MCF 10A (cell line): ENCODE results near the gene PID1. TPM values are rescaled to one million over a fixed set of nuclear protein-coding genes. Genes with fewer than 3 reads are reported as not detected.

Experiments used
- BruUV-seq: library from RNA; stranded (reverse); fragments of 400-500 nt; replicated peaks from 2 replicates; lab custom pipeline; 2021; lab: Mats Ljungman, UMichigan
- CTCF ChIA-PET: fragments of 300-600 bp; sonication (Branson Sonifier 250); formaldehyde crosslinking; extraction: SDS; loops from one replicate; lab custom pipeline; 2021; ENCODE audit warnings: antibody characterized with exemption, inconsistent platforms; lab: Yijun Ruan, JAX
- POLR2A ChIA-PET: fragments of 300-600, 350-650 bp; sonication (Branson Sonifier 250); formaldehyde crosslinking; extraction: SDS; loops from one replicate; lab custom pipeline; 2020; ENCODE audit warnings: antibody characterized with exemption, inconsistent platforms; lab: Yijun Ruan, JAX
- DNase-seq: peaks from one replicate; pipeline ENCODE4 v3.0.0-alpha.2; 2018; ENCODE audit not compliant: unreplicated experiment
- H3K27ac Mint-ChIP-seq: one replicate; pipeline ENCODE4 v1.8.0; 2022; ENCODE audit warnings: mild to moderate bottlenecking, low read depth, mixed read lengths; ENCODE audit not compliant: unreplicated experiment
- H3K27me3 Mint-ChIP-seq: one replicate; pipeline ENCODE4 v1.8.0; 2022; ENCODE audit warnings: mixed read lengths; ENCODE audit not compliant: insufficient read depth, unreplicated experiment
- H3K36me3 Mint-ChIP-seq: one replicate; pipeline ENCODE4 v1.8.0; 2022; ENCODE audit warnings: mild to moderate bottlenecking, moderate library complexity, mixed read lengths; ENCODE audit not compliant: insufficient read depth, unreplicated experiment
- H3K4me1 Mint-ChIP-seq: one replicate; pipeline ENCODE4 v1.8.0; 2022; ENCODE audit warnings: mixed read lengths; ENCODE audit not compliant: insufficient read depth, unreplicated experiment
- H3K4me3 Mint-ChIP-seq: one replicate; pipeline ENCODE4 v1.8.0; 2022; ENCODE audit warnings: mild to moderate bottlenecking, moderate library complexity, mixed read lengths; ENCODE audit not compliant: unreplicated experiment
- H3K9me3 Mint-ChIP-seq: one replicate; pipeline ENCODE4 v1.8.0; 2022; ENCODE audit warnings: mixed read lengths; ENCODE audit not compliant: unreplicated experiment
- intact Hi-C: fragments of 100-400 bp; cut with micrococcal nuclease; formaldehyde crosslinking; loops from 2 replicates; pipeline ENCODE4 v1.14.1; 2022
- total RNA-seq: library from RNA; stranded (reverse); gene quantifications from 2 replicates; pipeline ENCODE4 v1.2.3, GENCODE V29; 2022
- TF ChIP-seq, protein P1 (sequence below): fragments of 200-600 bp; IDR thresholded peaks from one replicate; pipeline ENCODE4 v1.8.0; 2022; ENCODE audit warnings: antibody characterized with exemption, mild to moderate bottlenecking; ENCODE audit not compliant: unreplicated experiment

Gene PID1
- total RNA-seq, 1 experiment from 2014 or later: 211 TPM

DNA sequence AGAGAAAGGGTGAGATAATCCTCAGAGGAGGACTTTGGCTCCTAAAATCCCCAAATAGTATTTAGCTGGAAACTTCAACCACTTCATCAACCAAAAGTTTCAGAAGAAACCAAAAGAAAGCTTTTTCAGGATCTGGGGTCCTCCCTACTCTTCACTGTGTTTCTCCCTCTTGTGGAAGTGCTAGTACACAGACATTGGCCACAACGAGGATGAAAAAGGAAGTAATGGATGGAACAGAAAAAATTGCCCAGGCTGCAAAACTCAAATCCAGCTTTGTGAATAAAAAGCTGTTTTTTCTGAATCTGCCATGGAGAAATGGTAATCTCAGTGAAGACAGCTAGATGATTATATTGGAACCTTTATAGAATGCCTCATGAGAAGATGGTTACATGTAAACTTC is 4.0 kb downstream of the PID1 start:
- H3K4me3 Mint-ChIP-seq: peak overlapping the region; percentile 81
- ChIA-PET POLR2A (interaction anchor here (0.6 to 3.6 kb wide), 5 partner anchors 11 to 599 kb away, joined by 3 to 15 read pairs (median 4); no protein-coding TSS in a partner anchor), CTCF (interaction anchor here (18.9 kb wide), 1 partner anchor 132 kb away, joined by 248 read pairs; no protein-coding TSS in a partner anchor)
- peaks cover 47% of the 10 kb centered on the region for H3K4me1 Mint-ChIP-seq
- DNase-seq: no peak
- intact Hi-C loops: no loop called here
- TF ChIP-seq, protein P1, sequence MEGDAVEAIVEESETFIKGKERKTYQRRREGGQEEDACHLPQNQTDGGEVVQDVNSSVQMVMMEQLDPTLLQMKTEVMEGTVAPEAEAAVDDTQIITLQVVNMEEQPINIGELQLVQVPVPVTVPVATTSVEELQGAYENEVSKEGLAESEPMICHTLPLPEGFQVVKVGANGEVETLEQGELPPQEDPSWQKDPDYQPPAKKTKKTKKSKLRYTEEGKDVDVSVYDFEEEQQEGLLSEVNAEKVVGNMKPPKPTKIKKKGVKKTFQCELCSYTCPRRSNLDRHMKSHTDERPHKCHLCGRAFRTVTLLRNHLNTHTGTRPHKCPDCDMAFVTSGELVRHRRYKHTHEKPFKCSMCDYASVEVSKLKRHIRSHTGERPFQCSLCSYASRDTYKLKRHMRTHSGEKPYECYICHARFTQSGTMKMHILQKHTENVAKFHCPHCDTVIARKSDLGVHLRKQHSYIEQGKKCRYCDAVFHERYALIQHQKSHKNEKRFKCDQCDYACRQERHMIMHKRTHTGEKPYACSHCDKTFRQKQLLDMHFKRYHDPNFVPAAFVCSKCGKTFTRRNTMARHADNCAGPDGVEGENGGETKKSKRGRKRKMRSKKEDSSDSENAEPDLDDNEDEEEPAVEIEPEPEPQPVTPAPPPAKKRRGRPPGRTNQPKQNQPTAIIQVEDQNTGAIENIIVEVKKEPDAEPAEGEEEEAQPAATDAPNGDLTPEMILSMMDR: no peak
- H3K9me3 Mint-ChIP-seq: no peaks in the 10 kb centered on the region
- H3K27me3 Mint-ChIP-seq: no peaks in the 10 kb centered on the region
- BruUV-seq: no TSS peak
- H3K36me3 Mint-ChIP-seq: peaks cover 44% of the 10 kb centered on the region
- H3K27ac Mint-ChIP-seq: peak overlapping the region; percentile 50

DNA sequence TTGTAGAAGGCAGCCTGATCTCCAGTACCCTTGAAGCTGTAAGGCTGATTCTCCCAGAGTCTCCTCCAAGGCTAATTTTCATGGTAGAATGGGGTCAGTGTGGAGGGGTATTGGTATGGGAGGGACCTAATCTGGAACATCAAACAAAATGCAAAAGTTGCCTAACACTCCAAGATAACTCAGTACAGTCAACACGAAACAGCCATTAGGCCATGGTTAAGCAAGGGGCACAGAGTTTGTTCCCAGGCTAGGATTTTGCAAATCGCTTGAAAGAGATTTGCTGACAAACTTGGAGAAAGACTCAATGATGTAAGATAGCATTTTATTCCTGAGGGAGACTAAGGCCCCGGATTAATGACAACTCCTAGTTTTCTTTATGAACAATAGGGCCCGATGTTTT is 5.4 kb downstream of the PID1 start:
- CTCF ChIA-PET: interaction anchor here (0.6 to 18.9 kb wide), 4 partner anchors 17 to 315 kb away, joined by 3 to 248 read pairs (median 4); no protein-coding TSS in a partner anchor
- Mint-ChIP-seq H3K4me1 (peaks cover 40% of the 10 kb centered on the region), H3K27me3 (no peaks in the 10 kb centered on the region), H3K4me3 (peak overlapping the region; percentile 6), H3K27ac (no peak overlapping the region), H3K9me3 (no peaks in the 10 kb centered on the region), H3K36me3 (peaks cover 58% of the 10 kb centered on the region)
- TF ChIP-seq, protein P1: no peak
- no TSS peak for BruUV-seq
- DNase-seq: no peak
- intact Hi-C loops: no loop called here
- POLR2A ChIA-PET: interaction anchor here (0.7 to 1.1 kb wide), 2 partner anchors 96 to 180 kb away, joined by 3 to 5 read pairs; no protein-coding TSS in a partner anchor

DNA sequence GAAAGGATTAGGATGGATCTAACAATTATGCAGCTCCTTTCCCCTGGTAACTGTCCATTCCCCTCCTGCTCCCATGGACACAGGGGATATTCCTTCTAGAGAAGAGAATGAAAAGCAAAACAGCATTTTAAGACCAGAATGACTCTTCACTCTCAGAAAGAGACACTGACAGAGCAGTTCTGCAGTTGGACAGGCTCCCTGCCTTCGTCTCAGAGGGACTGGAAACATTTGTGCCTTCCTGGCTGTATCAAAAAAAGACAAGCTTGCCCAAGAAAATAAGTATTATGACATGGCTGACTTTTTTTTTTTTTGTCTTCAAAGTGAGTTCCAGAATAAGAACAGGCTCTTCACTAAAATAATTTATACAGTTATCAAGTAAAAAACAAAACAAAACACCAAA is 9.5 kb downstream of the PID1 start:
- no peak overlapping the region for H3K4me3 Mint-ChIP-seq

DNA sequence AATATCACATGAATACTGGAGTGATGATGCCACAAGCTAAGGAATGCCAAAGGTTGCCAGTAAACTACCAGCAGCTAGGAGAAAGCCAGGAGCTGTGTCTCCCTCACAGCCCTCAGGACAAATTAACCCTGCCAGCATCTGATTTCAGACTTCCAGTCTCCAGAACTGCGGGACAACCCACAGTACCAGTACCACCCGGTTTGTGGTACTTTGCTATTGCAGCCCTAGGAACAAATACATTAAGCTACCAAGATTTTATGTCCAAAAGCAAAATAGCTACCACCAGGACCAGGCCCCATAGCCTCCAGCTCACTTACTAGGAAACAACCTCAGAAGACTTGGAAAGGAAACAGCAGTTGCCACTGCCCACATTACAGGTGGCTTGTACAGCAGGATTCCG is 10.0 kb downstream of the PID1 start:
- TF ChIP-seq, protein P1: no peak
- H3K27me3 Mint-ChIP-seq: no peaks in the 10 kb centered on the region
- POLR2A ChIA-PET: interaction anchor here (1.2 to 1.6 kb wide), 2 partner anchors 9 to 13 kb away, joined by 3 to 5 read pairs; no protein-coding TSS in a partner anchor
- no peak overlapping the region for H3K27ac Mint-ChIP-seq
- H3K36me3 Mint-ChIP-seq: peaks cover 79% of the 10 kb centered on the region
- H3K4me3 Mint-ChIP-seq: no peak overlapping the region
- CTCF ChIA-PET: no interaction called here
- H3K9me3 Mint-ChIP-seq: no peaks in the 10 kb centered on the region
- H3K4me1 Mint-ChIP-seq: peaks cover 18% of the 10 kb centered on the region
- no peak for DNase-seq
- intact Hi-C loops: no loop called here
- BruUV-seq: no TSS peak

More for the DNA sequence above, 9.5 kb downstream of the PID1 start:
- H3K27me3 Mint-ChIP-seq: no peaks in the 10 kb centered on the region
- intact Hi-C loops: no loop called here
- ChIA-PET CTCF (no interaction called here), POLR2A (interaction anchor here (1.2 to 1.6 kb wide), 2 partner anchors 9 to 12 kb away, joined by 3 to 5 read pairs; no protein-coding TSS in a partner anchor)
- H3K36me3 Mint-ChIP-seq: peaks cover 79% of the 10 kb centered on the region
- no peak for DNase-seq
- peaks cover 22% of the 10 kb centered on the region for H3K4me1 Mint-ChIP-seq
- BruUV-seq: no TSS peak
- no peaks in the 10 kb centered on the region for H3K9me3 Mint-ChIP-seq
- no peak overlapping the region for H3K27ac Mint-ChIP-seq
- TF ChIP-seq, protein P1: no peak
